ENCODE data around the gene MSANTD4.
"Not testable (repeated sequence)": the region's sequence is repeated elsewhere in the genome, so short reads cannot be mapped to it uniquely, and the experiment has no call there.

Gene MSANTD4

GRCh38 chr11:106012744-106013143 is 9.3 kb downstream of the MSANTD4 start:
- no peak for DNase-seq

GRCh38 chr11:106011481-106011880 is 10.6 kb downstream of the MSANTD4 start:
- DNase-seq, result no peak

GRCh38 chr11:106003094-106003493 is 18.9 kb downstream of the MSANTD4 start:
- not testable (repeated sequence) for DNase-seq

GRCh38 chr11:106001304-106002012 is 20.6 kb downstream of the MSANTD4 start:
- no peak for DNase-seq

GRCh38 chr11:105991888-105992287 is 30.2 kb downstream of the MSANTD4 start:
- no peak for DNase-seq

GRCh38 chr11:105989124-105989523 is 32.9 kb downstream of the MSANTD4 start:
- no peak for DNase-seq

GRCh38 chr11:105988197-105988596 is 33.8 kb downstream of the MSANTD4 start:
- no peak for DNase-seq

GRCh38 chr11:105986554-105986953 is 35.5 kb downstream of the MSANTD4 start:
- DNase-seq, result no peak

GRCh38 chr11:105979997-105980703 is 41.9 kb downstream of the MSANTD4 start:
- no peak for DNase-seq

GRCh38 chr11:105975128-105975527 is 46.9 kb downstream of the MSANTD4 start:
- no peak for DNase-seq

GRCh38 chr11:105969756-105970155 is 52.3 kb downstream of the MSANTD4 start:
- DNase-seq, result no peak

GRCh38 chr11:105968021-105968697 is 53.9 kb downstream of the MSANTD4 start:
- no peak for DNase-seq

- DNase-seq, result no peak
These were observed 61.5 kb downstream of the MSANTD4 start for GRCh38 chr11:105960252-105961245.

Data from CD4-positive, alpha-beta T cell treated with Interleukin-15 for 1 hour (primary cell).